K562 (cell line): ENCODE data around the gene SPRYD3. TPM values are rescaled to one million over a fixed set of nuclear protein-coding genes. Genes with fewer than 3 reads are reported as not detected.

Experiments
- ARHGAP35 ChIP-seq: fragments of 450-650 bp; IDR thresholded peaks from 2 replicates; pipeline ENCODE4 v1.6.1; 2018; ENCODE audit not compliant: partially characterized antibody
- CBFA2T2 ChIP-seq: fragments of 450-650 bp; conservative IDR thresholded peaks from 2 replicates; pipeline ENCODE4 v1.6.1; 2017; ENCODE audit warnings: mild to moderate bottlenecking
- CBFA2T3 ChIP-seq: fragments of 450-650 bp; IDR thresholded peaks from 2 replicates; pipeline ENCODE4 v1.6.1; 2017
- CSDE1 ChIP-seq, 2 experiments: fragments of 450-650 bp; IDR thresholded peaks; 2 replicates each; pipeline ENCODE4 v1.6.1; 2016; ENCODE audit warnings: mild to moderate bottlenecking in 1 of 2
- GTF2F1 ChIP-seq: IDR thresholded peaks from 2 replicates; pipeline ENCODE4 v1.6.1; 2011; ENCODE audit warnings: low read depth, low read length, improper control_type of control experiment
- HMG20A ChIP-seq: fragments of 450-650 bp; formaldehyde crosslinking; conservative IDR thresholded peaks from 2 replicates; pipeline ENCODE4 v1.4.0; 2020; ENCODE audit warnings: mild to moderate bottlenecking, mixed read lengths
- ILF3 ChIP-seq: fragments of 450-650 bp; IDR thresholded peaks from 2 replicates; pipeline ENCODE4 v1.6.1; 2018; ENCODE audit warnings: antibody characterized with exemption, mild to moderate bottlenecking, moderate library complexity, borderline replicate concordance
- IRF2 ChIP-seq: sonication (generic); formaldehyde crosslinking; IDR thresholded peaks from 2 replicates; pipeline ENCODE4 v1.8.1; 2022; ENCODE audit warnings: mild to moderate bottlenecking, missing genetic modification reagents
- MAFK ChIP-seq: IDR thresholded peaks from 2 replicates; pipeline ENCODE4 v1.6.1; 2011; ENCODE audit warnings: low read length, improper control_type of control experiment
- TFE3 ChIP-seq: fragments of 450-650 bp; formaldehyde crosslinking; IDR thresholded peaks from 2 replicates; pipeline ENCODE4 v1.4.0; 2020; ENCODE audit warnings: mild to moderate bottlenecking, mixed read lengths
- XRCC3 ChIP-seq: fragments of 450-650 bp; IDR thresholded peaks from 2 replicates; pipeline ENCODE4 v1.6.1; 2017; ENCODE audit warnings: mild to moderate bottlenecking, moderate library complexity
- ZNF740 ChIP-seq, 3 experiments: fragments of 200-800 bp in 1 of 3; sonication (Bioruptor generic) in 1 of 3; sonication (generic) in 1 of 3; formaldehyde crosslinking in 1 of 3; IDR thresholded peaks; 2 replicates each; pipeline versions ENCODE4 v1.6.1 to v1.8.0; 2016 to 2022; ENCODE audit warnings: mild to moderate bottlenecking in 2 of 3, missing compliant biosample characterization in 2 of 3, missing genetic modification characterization in 2 of 3, missing genetic modification reagents in 1 of 3
- polyA plus RNA-seq, 8 experiments: library from polyadenylated mRNA; depleted of rRNA in 4 of 8; stranded (reverse) in 5 of 8; unstranded in 3 of 8; fragments of >200 nt; fragmentation: Nextera tagmentation in 2 of 8; fragmentation: Illumina TruSeq in 1 of 8; extraction: Ambion mirVana in 2 of 8; extraction: Trizol in 1 of 8; gene quantifications; 2 replicates each; pipeline versions ENCODE4 v1.2.1 to v1.2.3, GENCODE V29; 2011 to 2014; ENCODE audit warnings: inconsistent platforms in 1 of 8, missing spikeins in 1 of 8
- total RNA-seq, 7 experiments: library from RNA; depleted of rRNA in 6 of 7; stranded (reverse); fragments of >200 nt in 6 of 7; fragmentation: Illumina TruSeq in 2 of 7; extraction: Trizol in 2 of 7; gene quantifications; 2 replicates each; pipeline versions ENCODE4 v1.2.1 to v1.2.3, GENCODE V29; 2011 to 2021; ENCODE audit warnings: low replicate concordance in 1 of 7

SPRYD3 gene
- total and polyA plus RNA-seq, 9 of the 15 experiments (the other 6 are each of a cell fraction or from before 2014, with no cell fraction given), result 1.5 to 13.6 (median 7.6) TPM

DNA sequence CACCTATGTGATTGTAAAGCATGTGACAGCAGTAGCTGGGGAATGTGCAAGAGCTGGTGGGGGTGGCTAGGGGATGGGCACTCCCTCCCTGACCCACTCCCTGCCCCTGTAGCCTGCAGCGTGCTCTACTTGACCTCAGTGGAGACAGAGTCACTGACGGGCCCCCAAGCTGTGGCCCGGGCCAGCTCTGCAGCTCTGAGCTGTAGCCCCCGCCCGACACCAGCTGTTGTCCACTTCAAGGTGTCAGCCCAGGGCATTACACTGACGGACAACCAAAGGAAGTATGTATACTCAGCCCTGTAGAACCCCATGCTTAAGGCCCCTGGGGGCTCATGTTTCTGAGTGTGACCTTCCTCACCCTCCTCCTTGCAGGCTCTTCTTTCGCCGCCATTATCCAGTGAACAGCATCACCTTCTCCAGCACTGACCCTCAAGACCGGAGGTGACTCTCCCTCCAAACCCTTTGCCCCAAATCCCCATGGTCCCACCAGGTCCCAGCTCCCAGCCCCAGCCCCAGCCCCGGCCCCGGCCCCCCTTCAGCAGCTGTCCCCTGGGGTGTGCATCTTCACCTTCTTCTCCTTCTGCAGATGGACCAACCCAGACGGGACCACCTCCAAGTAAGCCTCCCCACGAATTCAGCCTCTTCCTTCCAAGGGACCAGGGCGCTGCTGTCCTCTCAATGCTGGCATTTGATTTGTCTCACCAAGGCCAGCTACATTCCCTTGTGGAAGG, 16.0 kb downstream of the SPRYD3 start (continued):
- TF ChIP-seq ILF3 (no peak), ZNF740 (CRISPR knock-in tag; IDR thresholded peaks at IDR 0.05) (no peak), ZNF740 (tag; IDR thresholded peaks at IDR 0.05) (no peak), TFE3 (CRISPR knock-in tag) (no peak), MAFK (no peak), GTF2F1 (no peak), XRCC3 (no peak), IRF2 (CRISPR knock-in tag) (no peak), HMG20A (CRISPR knock-in tag) (no peak), CSDE1 (IDR thresholded peaks at IDR 0.05) (no peak), ARHGAP35 (no peak), CBFA2T2 (no peak), CBFA2T3 (no peak)
- TF ChIP-seq, all 486 proteins: peak for 0
